ENCODE measurements around the gene SUPT3H. TPM values are rescaled to one million over a fixed set of nuclear protein-coding genes. Genes with fewer than 3 reads are reported as not detected.
"Not testable (repeated sequence)": the region's sequence is repeated elsewhere in the genome, so short reads cannot be mapped to it uniquely, and the experiment has no call there.

The SUPT3H gene
- total RNA-seq, 2 donors from 2014 or later, result 5.3 to 6.6 TPM

- ATAC-seq (ENCODE audit: insufficient number of reproducible peaks, low FRiP score, low read depth) (no peak), DNase-seq (ENCODE audit: low spot score) (no peak)
- Histone ChIP-seq H3K27me3 (replicated peaks; ENCODE audit: insufficient read depth) (no peaks in the 10 kb centered on the region), H3K4me3 (no peak overlapping the region), H3K27ac (no peak overlapping the region), H3K4me1 (ENCODE audit: control insufficient read depth in 1 of 2, low read depth in 2 of 2) (no peaks in the 10 kb centered on the region), H3K36me3 (no peaks in the 10 kb centered on the region), H3K9me3 (peaks cover 7% of the 10 kb centered on the region)
- no peak for TF ChIP-seq CTCF (IDR thresholded peaks at IDR 0.05)
These were observed 509.4 kb downstream of the SUPT3H start for GRCh38 chr6:44868335-44868668.

GRCh38 chr6:44867571-44868334 lies 510.0 kb downstream of the SUPT3H start:
- H3K4me3 ChIP-seq, result no peak overlapping the region
- no peak for DNase-seq (ENCODE audit: low spot score)
- no peak for ATAC-seq (ENCODE audit: insufficient number of reproducible peaks, low FRiP score, low read depth)
- H3K27ac ChIP-seq, result no peak overlapping the region
- H3K36me3 ChIP-seq, result no peaks in the 10 kb centered on the region
- peaks cover 7% of the 10 kb centered on the region for H3K9me3 ChIP-seq
- H3K4me1 ChIP-seq (ENCODE audit: control insufficient read depth in 1 of 2, low read depth in 2 of 2), result no peaks in the 10 kb centered on the region
- H3K27me3 ChIP-seq (replicated peaks; ENCODE audit: insufficient read depth), result no peaks in the 10 kb centered on the region
- no peak for TF ChIP-seq CTCF (IDR thresholded peaks at IDR 0.05)

- H3K36me3 ChIP-seq; H3K4me1 ChIP-seq (ENCODE audit: control insufficient read depth in 1 of 2, low read depth in 2 of 2); H3K9me3 ChIP-seq; ATAC-seq (ENCODE audit: insufficient number of reproducible peaks, low FRiP score, low read depth); H3K27ac ChIP-seq; H3K4me3 ChIP-seq; DNase-seq (ENCODE audit: low spot score); H3K27me3 ChIP-seq (replicated peaks; ENCODE audit: insufficient read depth): not testable (repeated sequence)
These were observed 512.5 kb downstream of the SUPT3H start for GRCh38 chr6:44865184-44865583.

- TF ChIP-seq CTCF (IDR thresholded peaks at IDR 0.05), result no peak
- H3K27me3 ChIP-seq (replicated peaks; ENCODE audit: insufficient read depth), result no peaks in the 10 kb centered on the region
- no peak overlapping the region for H3K4me3 ChIP-seq
- H3K27ac ChIP-seq, result no peak overlapping the region
- H3K9me3 ChIP-seq, result peaks cover under 1% of the 10 kb centered on the region
- DNase-seq (ENCODE audit: low spot score), result no peak
- no peaks in the 10 kb centered on the region for H3K4me1 ChIP-seq (ENCODE audit: control insufficient read depth in 1 of 2, low read depth in 2 of 2)
- no peaks in the 10 kb centered on the region for H3K36me3 ChIP-seq
- no peak for ATAC-seq (ENCODE audit: insufficient number of reproducible peaks, low FRiP score, low read depth)
These were observed 517.8 kb downstream of the SUPT3H start for GRCh38 chr6:44859901-44860410.

- ATAC-seq (ENCODE audit: insufficient number of reproducible peaks, low FRiP score, low read depth) (no peak), DNase-seq (ENCODE audit: low spot score) (no peak)
- Histone ChIP-seq H3K27ac (no peak overlapping the region), H3K36me3 (no peaks in the 10 kb centered on the region), H3K27me3 (replicated peaks; ENCODE audit: insufficient read depth) (no peaks in the 10 kb centered on the region), H3K4me3 (no peak overlapping the region), H3K9me3 (no peaks in the 10 kb centered on the region), H3K4me1 (ENCODE audit: control insufficient read depth in 1 of 2, low read depth in 2 of 2) (no peaks in the 10 kb centered on the region)
- no peak for TF ChIP-seq CTCF (IDR thresholded peaks at IDR 0.05)
These were observed 518.7 kb downstream of the SUPT3H start for GRCh38 chr6:44858998-44859397.

- no peaks in the 10 kb centered on the region for H3K4me1 ChIP-seq (ENCODE audit: control insufficient read depth in 1 of 2, low read depth in 2 of 2)
- DNase-seq (ENCODE audit: low spot score) (no peak), ATAC-seq (ENCODE audit: insufficient number of reproducible peaks, low FRiP score, low read depth) (no peak)
- H3K27me3 ChIP-seq (replicated peaks; ENCODE audit: insufficient read depth), result no peaks in the 10 kb centered on the region
- no peaks in the 10 kb centered on the region for H3K36me3 ChIP-seq
- H3K4me3 ChIP-seq, result no peak overlapping the region
- H3K9me3 ChIP-seq, result no peaks in the 10 kb centered on the region
- H3K27ac ChIP-seq, result no peak overlapping the region
- TF ChIP-seq CTCF (IDR thresholded peaks at IDR 0.05), result no peak
These were observed 521.3 kb downstream of the SUPT3H start for GRCh38 chr6:44856479-44856878.
